Measurements from ENCODE around the gene SLC1A3.

DNA sequence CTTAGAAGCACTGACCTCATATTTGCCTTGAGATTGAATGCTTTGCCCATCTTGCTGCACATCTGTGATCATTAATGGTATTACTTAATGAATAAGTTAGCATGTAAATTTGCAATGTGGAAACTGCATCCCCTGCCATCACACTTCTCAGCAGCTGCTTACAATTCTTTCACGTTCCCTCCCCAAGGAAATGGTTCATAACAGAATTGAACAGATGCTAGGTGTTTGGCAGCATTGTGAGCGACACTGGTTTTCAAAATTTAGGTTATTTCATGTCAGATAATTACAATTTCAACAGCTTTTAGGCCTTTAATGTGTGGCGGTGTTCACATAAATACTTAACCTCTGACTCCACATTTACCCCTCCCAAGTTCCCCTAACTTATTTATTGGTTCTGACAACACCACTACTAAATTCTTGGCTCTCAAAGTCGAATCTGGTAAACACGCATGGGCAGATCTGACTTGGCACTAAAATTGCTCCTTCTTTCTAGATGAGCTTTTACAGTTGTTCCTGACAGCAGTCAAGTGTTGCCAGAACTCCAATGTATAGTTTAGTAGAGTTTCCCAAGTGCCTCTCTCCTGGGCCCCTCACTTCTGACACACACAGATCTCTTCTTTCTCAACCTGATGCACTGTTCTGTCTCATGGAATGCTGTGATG, 46.8 kb downstream of the SLC1A3 start:
- TF ChIP-seq, protein P1, sequence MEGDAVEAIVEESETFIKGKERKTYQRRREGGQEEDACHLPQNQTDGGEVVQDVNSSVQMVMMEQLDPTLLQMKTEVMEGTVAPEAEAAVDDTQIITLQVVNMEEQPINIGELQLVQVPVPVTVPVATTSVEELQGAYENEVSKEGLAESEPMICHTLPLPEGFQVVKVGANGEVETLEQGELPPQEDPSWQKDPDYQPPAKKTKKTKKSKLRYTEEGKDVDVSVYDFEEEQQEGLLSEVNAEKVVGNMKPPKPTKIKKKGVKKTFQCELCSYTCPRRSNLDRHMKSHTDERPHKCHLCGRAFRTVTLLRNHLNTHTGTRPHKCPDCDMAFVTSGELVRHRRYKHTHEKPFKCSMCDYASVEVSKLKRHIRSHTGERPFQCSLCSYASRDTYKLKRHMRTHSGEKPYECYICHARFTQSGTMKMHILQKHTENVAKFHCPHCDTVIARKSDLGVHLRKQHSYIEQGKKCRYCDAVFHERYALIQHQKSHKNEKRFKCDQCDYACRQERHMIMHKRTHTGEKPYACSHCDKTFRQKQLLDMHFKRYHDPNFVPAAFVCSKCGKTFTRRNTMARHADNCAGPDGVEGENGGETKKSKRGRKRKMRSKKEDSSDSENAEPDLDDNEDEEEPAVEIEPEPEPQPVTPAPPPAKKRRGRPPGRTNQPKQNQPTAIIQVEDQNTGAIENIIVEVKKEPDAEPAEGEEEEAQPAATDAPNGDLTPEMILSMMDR (IDR thresholded peaks at IDR 0.05; ENCODE audit: low read length), result no peak
- TF ChIP-seq EZH2phosphoT487 (IDR thresholded peaks at IDR 0.05; ENCODE audit: low read length) (no peak), EZH2 (optimal IDR thresholded peaks at IDR 0.05; ENCODE audit: low read depth, low read length) (no peak)
